Thyroid gland (tissue), 4 donors: Measurements from ENCODE around the gene KHDRBS1. TPM values are rescaled to one million over a fixed set of nuclear protein-coding genes. Genes with fewer than 3 reads are reported as not detected.
"Not testable (repeated sequence)": the region's sequence is repeated elsewhere in the genome, so short reads cannot be mapped to it uniquely, and the experiment has no call there.

Source experiments
- DNase-seq, 2 donors: peaks; one replicate each; pipeline ENCODE4 v3.0.0-alpha.2; 2019
- H3K27ac ChIP-seq, 3 donors: fragments of 200-600 bp; sonication (generic); 1 replicate in 2 of 3; 2 replicates in 1 of 3; pipeline ENCODE4 v1.5.1; 2016 to 2019; ENCODE audit warnings: mild to moderate bottlenecking in 1 of 3, moderate library complexity in 1 of 3
- H3K27me3 ChIP-seq: fragments of 200-600 bp; sonication (generic); one replicate; pipeline ENCODE4 v1.5.1; 2019
- H3K36me3 ChIP-seq, 2 donors: fragments of 200-600 bp; sonication (generic); one replicate each; pipeline ENCODE4 v1.5.1; 2016 to 2019
- H3K4me1 ChIP-seq, 2 donors: fragments of 200-600 bp; sonication (generic); one replicate each; pipeline ENCODE4 v1.5.1; 2017 to 2019
- H3K4me3 ChIP-seq, 3 donors: fragments of 200-600 bp; sonication (generic); replicated peaks in 1 of 3; 1 replicate in 2 of 3; 2 replicates in 1 of 3; pipeline ENCODE4 v1.5.1; 2016; ENCODE audit warnings: mild to moderate bottlenecking in 1 of 3
- H3K9me3 ChIP-seq: fragments of 200-600 bp; sonication (generic); one replicate; pipeline ENCODE4 v1.5.1; 2017
- CTCF ChIP-seq, 6 experiments: fragments of 200-600 bp in 3 of 6; fragments of 450-650 bp in 3 of 6; sonication (generic) in 3 of 6; IDR thresholded peaks; one replicate each; pipeline ENCODE4 v1.5.1; 2016 to 2019; ENCODE audit warnings: antibody characterized with exemption in 6 of 6, mild to moderate bottlenecking in 2 of 6, inconsistent platforms in 1 of 6, moderate library complexity in 1 of 6
- POLR2A ChIP-seq, 2 donors: fragments of 450-650 bp; IDR thresholded peaks; one replicate each; pipeline ENCODE4 v1.6.1; 2017; ENCODE audit warnings: antibody characterized with exemption in 2 of 2, mild to moderate bottlenecking in 2 of 2, moderate library complexity in 1 of 2
- WGBS, 2 donors: methylation state at CpG; one replicate each; pipeline ENCODE4 v1.1.5; 2017; 5-methylcytosine and 5-hydroxymethylcytosine counted together
- intact Hi-C: fragments of 100-400 bp; cut with DNase I; formaldehyde crosslinking; loops from one replicate; pipeline ENCODE4 v1.15.1; 2023
- total RNA-seq, 4 donors: library from RNA; depleted of rRNA; stranded (reverse); fragments of >200 nt; gene quantifications; one replicate each; pipeline ENCODE4 v1.2.3, GENCODE V29; 2016

The KHDRBS1 gene
- total RNA-seq, 4 donors from 2014 or later = 71.9 to 107 (median 82.5) TPM

- DNase-seq = no peak
- 91 to 94% methylated on average over 9 of the region's 9 CpGs for WGBS, 2 donors
- Histone ChIP-seq H3K9me3 (no peaks in the 10 kb centered on the region), H3K27me3 (no peaks in the 10 kb centered on the region), H3K27ac (no peak overlapping the region), H3K4me3 (no peak overlapping the region), H3K36me3 (peaks cover 26 to 32% of the 10 kb centered on the region in 2 donors), H3K4me1 (peaks cover 8 to 11% of the 10 kb centered on the region in 2 donors)
- intact Hi-C loops = loop anchor here (5.0 kb wide), 1 partner anchor 37 kb away; no protein-coding TSS in a partner anchor
- TF ChIP-seq POLR2A (IDR thresholded peaks at IDR 0.05) (no peak), CTCF (IDR thresholded peaks at IDR 0.05) (no peak)
These were observed 61.2 kb downstream of the KHDRBS1 start for GRCh38 chr1:32074841-32075240.

GRCh38 chr1:32077451-32077850 is 63.8 kb downstream of the KHDRBS1 start:
- no peak for DNase-seq
- Histone ChIP-seq H3K9me3 (no peaks in the 10 kb centered on the region), H3K27ac (no peak overlapping the region), H3K4me3 (no peak overlapping the region), H3K36me3 (peaks cover 26 to 39% of the 10 kb centered on the region in 2 donors), H3K27me3 (no peaks in the 10 kb centered on the region), H3K4me1 (peaks cover 4 to 8% of the 10 kb centered on the region in 2 donors)
- no peak for TF ChIP-seq CTCF (IDR thresholded peaks at IDR 0.05)
- no peak for TF ChIP-seq POLR2A (IDR thresholded peaks at IDR 0.05)
- WGBS, 2 donors = 90 to 96% methylated on average over 3 of the region's 3 CpGs
- intact Hi-C loops = no loop called here

- DNase-seq = no peak
- intact Hi-C loops = no loop called here
- no peak overlapping the region for H3K4me3 ChIP-seq
- no peaks in the 10 kb centered on the region for H3K4me1 ChIP-seq
- H3K9me3 ChIP-seq = peaks cover 3% of the 10 kb centered on the region
- WGBS, 2 donors = 76 to 78% methylated on average over 1 of the region's 1 CpG
- H3K27ac ChIP-seq = no peak overlapping the region
- TF ChIP-seq CTCF (IDR thresholded peaks at IDR 0.05) (no peak), POLR2A (IDR thresholded peaks at IDR 0.05) (no peak)
- no peaks in the 10 kb centered on the region for H3K27me3 ChIP-seq
- H3K36me3 ChIP-seq = peaks cover 16 to 24% of the 10 kb centered on the region in 2 donors
These were observed 68.4 kb downstream of the KHDRBS1 start for GRCh38 chr1:32082022-32082421.

GRCh38 chr1:32086381-32086780 is 72.7 kb downstream of the KHDRBS1 start:
- H3K9me3 ChIP-seq, H3K27me3 ChIP-seq, H3K4me3 ChIP-seq, intact Hi-C loops, H3K27ac ChIP-seq, DNase-seq, H3K4me1 ChIP-seq: not testable (repeated sequence)
- WGBS, 2 donors = 94 to 97% methylated on average over 2 of the region's 2 CpGs
- peaks cover 9 to 14% of the 10 kb centered on the region in 2 donors for H3K36me3 ChIP-seq

- DNase-seq = no peak
- intact Hi-C loops = no loop called here
- Histone ChIP-seq H3K4me1 (no peaks in the 10 kb centered on the region), H3K4me3 (no peak overlapping the region), H3K36me3 (peaks cover 38 to 42% of the 10 kb centered on the region in 2 donors), H3K27me3 (no peaks in the 10 kb centered on the region), H3K27ac (no peak overlapping the region), H3K9me3 (no peaks in the 10 kb centered on the region)
- 92 to 99% methylated on average over 8 of the region's 8 CpGs for WGBS, 2 donors
- no peak for TF ChIP-seq CTCF (IDR thresholded peaks at IDR 0.05)
- no peak for TF ChIP-seq POLR2A (IDR thresholded peaks at IDR 0.05)
These were observed 77.5 kb downstream of the KHDRBS1 start for GRCh38 chr1:32091176-32091575.

- Histone ChIP-seq H3K27me3 (no peaks in the 10 kb centered on the region), H3K36me3 (peaks cover 41 to 42% of the 10 kb centered on the region in 2 donors), H3K27ac (no peak overlapping the region), H3K4me1 (no peaks in the 10 kb centered on the region), H3K9me3 (no peaks in the 10 kb centered on the region), H3K4me3 (no peak overlapping the region)
- no peak for TF ChIP-seq CTCF (IDR thresholded peaks at IDR 0.05)
- no peak for TF ChIP-seq POLR2A (IDR thresholded peaks at IDR 0.05)
- intact Hi-C loops = no loop called here
- DNase-seq = no peak
- WGBS, 2 donors = 92 to 93% methylated on average over 8 to 12 of the region's 15 CpGs
These were observed 77.9 kb downstream of the KHDRBS1 start for GRCh38 chr1:32091591-32091990.
